Measurements from ENCODE around the gene USF2.

Gene USF2

GRCh38 chr19:35308910-35309309, 40.1 kb downstream of the USF2 start:
- Histone ChIP-seq H3K36me3 (ENCODE audit: control insufficient read depth, insufficient read depth, low read length) (no peaks in the 10 kb centered on the region), H3K9ac (ENCODE audit: low read length) (no peak overlapping the region), H3K4me1 (ENCODE audit: control insufficient read depth, insufficient read depth, low read length) (peaks cover 3% of the 10 kb centered on the region; the same call in 1 of the 2 replicates), H3K4me3 (ENCODE audit: low read depth, low read length) (no peak overlapping the region), H3K27me3 (ENCODE audit: control insufficient read depth, insufficient read depth, low read length) (no peaks in the 10 kb centered on the region), H3K27ac (ENCODE audit: low read depth, low read length) (no peak overlapping the region), H3K9me3 (ENCODE audit: control insufficient read depth, insufficient read depth, low read depth, low read length) (no peaks in the 10 kb centered on the region)

GRCh38 chr19:35309481-35310279, 40.9 kb downstream of the USF2 start:
- H3K9ac ChIP-seq (ENCODE audit: low read length), result no peak overlapping the region
- H3K9me3 ChIP-seq (ENCODE audit: control insufficient read depth, insufficient read depth, low read depth, low read length), result no peaks in the 10 kb centered on the region
- H3K4me3 ChIP-seq (ENCODE audit: low read depth, low read length), result no peak overlapping the region
- H3K36me3 ChIP-seq (ENCODE audit: control insufficient read depth, insufficient read depth, low read length), result no peaks in the 10 kb centered on the region
- no peaks in the 10 kb centered on the region for H3K27me3 ChIP-seq (ENCODE audit: control insufficient read depth, insufficient read depth, low read length)
- H3K4me1 ChIP-seq (ENCODE audit: control insufficient read depth, insufficient read depth, low read length), result no peaks in the 10 kb centered on the region
- no peak overlapping the region for H3K27ac ChIP-seq (ENCODE audit: low read depth, low read length)

GRCh38 chr19:35310331-35310730, 41.6 kb downstream of the USF2 start:
- no peak overlapping the region for H3K9ac ChIP-seq (ENCODE audit: low read length)
- no peaks in the 10 kb centered on the region for H3K9me3 ChIP-seq (ENCODE audit: control insufficient read depth, insufficient read depth, low read depth, low read length)
- H3K4me1 ChIP-seq (ENCODE audit: control insufficient read depth, insufficient read depth, low read length), result no peaks in the 10 kb centered on the region
- no peaks in the 10 kb centered on the region for H3K36me3 ChIP-seq (ENCODE audit: control insufficient read depth, insufficient read depth, low read length)
- no peak overlapping the region for H3K4me3 ChIP-seq (ENCODE audit: low read depth, low read length)
- H3K27ac ChIP-seq (ENCODE audit: low read depth, low read length), result no peak overlapping the region
- H3K27me3 ChIP-seq (ENCODE audit: control insufficient read depth, insufficient read depth, low read length), result no peaks in the 10 kb centered on the region

GRCh38 chr19:35310811-35311465, 42.2 kb downstream of the USF2 start:
- Histone ChIP-seq H3K27me3 (ENCODE audit: control insufficient read depth, insufficient read depth, low read length) (no peaks in the 10 kb centered on the region), H3K27ac (ENCODE audit: low read depth, low read length) (no peak overlapping the region), H3K9me3 (ENCODE audit: control insufficient read depth, insufficient read depth, low read depth, low read length) (no peaks in the 10 kb centered on the region), H3K4me1 (ENCODE audit: control insufficient read depth, insufficient read depth, low read length) (no peaks in the 10 kb centered on the region), H3K9ac (ENCODE audit: low read length) (no peak overlapping the region), H3K4me3 (ENCODE audit: low read depth, low read length) (no peak overlapping the region), H3K36me3 (ENCODE audit: control insufficient read depth, insufficient read depth, low read length) (no peaks in the 10 kb centered on the region)

GRCh38 chr19:35311901-35312665, 43.3 kb downstream of the USF2 start:
- Histone ChIP-seq H3K9ac (ENCODE audit: low read length) (peak overlapping the region; percentile 2), H3K4me3 (ENCODE audit: low read depth, low read length) (no peak overlapping the region), H3K9me3 (ENCODE audit: control insufficient read depth, insufficient read depth, low read depth, low read length) (no peaks in the 10 kb centered on the region), H3K27ac (ENCODE audit: low read depth, low read length) (no peak overlapping the region), H3K27me3 (ENCODE audit: control insufficient read depth, insufficient read depth, low read length) (no peaks in the 10 kb centered on the region), H3K36me3 (ENCODE audit: control insufficient read depth, insufficient read depth, low read length) (no peaks in the 10 kb centered on the region), H3K4me1 (ENCODE audit: control insufficient read depth, insufficient read depth, low read length) (no peaks in the 10 kb centered on the region)

- Histone ChIP-seq H3K4me1 (ENCODE audit: control insufficient read depth, insufficient read depth, low read length) (no peaks in the 10 kb centered on the region), H3K9me3 (ENCODE audit: control insufficient read depth, insufficient read depth, low read depth, low read length) (no peaks in the 10 kb centered on the region), H3K36me3 (ENCODE audit: control insufficient read depth, insufficient read depth, low read length) (no peaks in the 10 kb centered on the region), H3K4me3 (ENCODE audit: low read depth, low read length) (no peak overlapping the region), H3K27ac (ENCODE audit: low read depth, low read length) (no peak overlapping the region), H3K27me3 (ENCODE audit: control insufficient read depth, insufficient read depth, low read length) (no peaks in the 10 kb centered on the region), H3K9ac (ENCODE audit: low read length) (no peak overlapping the region)
Observed at GRCh38 chr19:35313587-35313986, 44.8 kb downstream of the USF2 start.

GRCh38 chr19:35314031-35314430, 45.3 kb downstream of the USF2 start:
- peaks cover 1% of the 10 kb centered on the region; the same call in 1 of the 2 replicates for H3K4me1 ChIP-seq (ENCODE audit: control insufficient read depth, insufficient read depth, low read length)
- H3K9ac ChIP-seq (ENCODE audit: low read length), result no peak overlapping the region
- no peaks in the 10 kb centered on the region for H3K36me3 ChIP-seq (ENCODE audit: control insufficient read depth, insufficient read depth, low read length)
- H3K4me3 ChIP-seq (ENCODE audit: low read depth, low read length), result no peak overlapping the region
- H3K9me3 ChIP-seq (ENCODE audit: control insufficient read depth, insufficient read depth, low read depth, low read length), result no peaks in the 10 kb centered on the region
- H3K27me3 ChIP-seq (ENCODE audit: control insufficient read depth, insufficient read depth, low read length), result no peaks in the 10 kb centered on the region
- H3K27ac ChIP-seq (ENCODE audit: low read depth, low read length), result no peak overlapping the region

GRCh38 chr19:35314858-35315470, 46.2 kb downstream of the USF2 start:
- no peaks in the 10 kb centered on the region for H3K27me3 ChIP-seq (ENCODE audit: control insufficient read depth, insufficient read depth, low read length)
- no peak overlapping the region for H3K27ac ChIP-seq (ENCODE audit: low read depth, low read length)
- no peaks in the 10 kb centered on the region for H3K36me3 ChIP-seq (ENCODE audit: control insufficient read depth, insufficient read depth, low read length)
- H3K4me1 ChIP-seq (ENCODE audit: control insufficient read depth, insufficient read depth, low read length), result peaks cover 3% of the 10 kb centered on the region; the same call in 1 of the 2 replicates
- no peaks in the 10 kb centered on the region for H3K9me3 ChIP-seq (ENCODE audit: control insufficient read depth, insufficient read depth, low read depth, low read length)
- no peak overlapping the region for H3K4me3 ChIP-seq (ENCODE audit: low read depth, low read length)
- no peak overlapping the region for H3K9ac ChIP-seq (ENCODE audit: low read length)

- no peaks in the 10 kb centered on the region for H3K27me3 ChIP-seq (ENCODE audit: control insufficient read depth, insufficient read depth, low read length)
- no peaks in the 10 kb centered on the region for H3K36me3 ChIP-seq (ENCODE audit: control insufficient read depth, insufficient read depth, low read length)
- no peak overlapping the region for H3K4me3 ChIP-seq (ENCODE audit: low read depth, low read length)
- no peak overlapping the region for H3K9ac ChIP-seq (ENCODE audit: low read length)
- no peak overlapping the region for H3K27ac ChIP-seq (ENCODE audit: low read depth, low read length)
- H3K4me1 ChIP-seq (ENCODE audit: control insufficient read depth, insufficient read depth, low read length), result peaks cover 3% of the 10 kb centered on the region; the same call in 1 of the 2 replicates
- H3K9me3 ChIP-seq (ENCODE audit: control insufficient read depth, insufficient read depth, low read depth, low read length), result no peaks in the 10 kb centered on the region
Observed at GRCh38 chr19:35315883-35316282, 47.1 kb downstream of the USF2 start.

- Histone ChIP-seq H3K9me3 (ENCODE audit: control insufficient read depth, insufficient read depth, low read depth, low read length) (no peaks in the 10 kb centered on the region), H3K27ac (ENCODE audit: low read depth, low read length) (no peak overlapping the region), H3K27me3 (ENCODE audit: control insufficient read depth, insufficient read depth, low read length) (no peaks in the 10 kb centered on the region), H3K4me3 (ENCODE audit: low read depth, low read length) (no peak overlapping the region), H3K36me3 (ENCODE audit: control insufficient read depth, insufficient read depth, low read length) (no peaks in the 10 kb centered on the region), H3K4me1 (ENCODE audit: control insufficient read depth, insufficient read depth, low read length) (peaks cover 3% of the 10 kb centered on the region; the same call in 1 of the 2 replicates), H3K9ac (ENCODE audit: low read length) (no peak overlapping the region)
Observed at GRCh38 chr19:35316560-35316959, 47.8 kb downstream of the USF2 start.
